GM19351 (cell line): ENCODE results near the gene UPF3A.
A peak's percentile ranks its signal among the peaks of the same experiment; 100 is the strongest.
"Not testable (repeated sequence)": the region's sequence is repeated elsewhere in the genome, so short reads cannot be mapped to it uniquely, and the experiment has no call there.

ENCODE experiments used
- ATAC-seq: cut with Tn5 transposase; IDR thresholded peaks from one replicate; pipeline ENCODE4 v1.9.1; 2021; ENCODE audit warnings: mild to moderate bottlenecking, moderate library complexity; ENCODE audit not compliant: unreplicated experiment

Gene UPF3A

GRCh38 chr13:114263578-114263977 lies 17.8 kb upstream of the UPF3A start:
- no peak for ATAC-seq

- not testable (repeated sequence) for ATAC-seq
These were observed 17.1 kb upstream of the UPF3A start for GRCh38 chr13:114264313-114264712.

- no peak for ATAC-seq
These were observed 16.4 kb upstream of the UPF3A start for GRCh38 chr13:114264886-114265611.

GRCh38 chr13:114266241-114266640 lies 15.2 kb upstream of the UPF3A start:
- no peak for ATAC-seq

- ATAC-seq, result no peak
These were observed 12.8 kb upstream of the UPF3A start for GRCh38 chr13:114268344-114269280.

- no peak for ATAC-seq
These were observed 12.1 kb upstream of the UPF3A start for GRCh38 chr13:114269281-114269770.

- no peak for ATAC-seq
These were observed 8.4 kb upstream of the UPF3A start for GRCh38 chr13:114272977-114273376.

GRCh38 chr13:114275304-114275703 lies 6.1 kb upstream of the UPF3A start:
- ATAC-seq, result no peak

- ATAC-seq, result no peak
These were observed 2.3 kb upstream of the UPF3A start for GRCh38 chr13:114279146-114279545.

- no peak for ATAC-seq
These were observed 1.5 kb upstream of the UPF3A start for GRCh38 chr13:114279758-114280355.

- peak; percentile 51 for ATAC-seq
These were observed 755 bp downstream of the UPF3A start for GRCh38 chr13:114282041-114282670.

- no peak for ATAC-seq
These were observed 2.2 kb downstream of the UPF3A start for GRCh38 chr13:114283576-114283975.

- ATAC-seq, result no peak
These were observed 3.3 kb downstream of the UPF3A start for GRCh38 chr13:114284680-114285079.

GRCh38 chr13:114285166-114285808 lies 3.9 kb downstream of the UPF3A start:
- ATAC-seq, result no peak

- no peak for ATAC-seq
These were observed 5.4 kb downstream of the UPF3A start for GRCh38 chr13:114286808-114287207.

GRCh38 chr13:114288157-114288591 lies 6.8 kb downstream of the UPF3A start:
- no peak for ATAC-seq

GRCh38 chr13:114296448-114296847 lies 15.0 kb downstream of the UPF3A start:
- no peak for ATAC-seq

- ATAC-seq, result no peak
These were observed 15.5 kb downstream of the UPF3A start for GRCh38 chr13:114296902-114297301.

GRCh38 chr13:114298866-114299265 lies 17.5 kb downstream of the UPF3A start:
- ATAC-seq, result no peak

- ATAC-seq, result no peak
These were observed 18.4 kb downstream of the UPF3A start for GRCh38 chr13:114299604-114300305.
